Activated CD4-positive, CD25-positive, alpha-beta regulatory T cell (primary cell): ENCODE results near the gene UBXN11.

Experiments
- DNase-seq, 4 experiments: peaks; one replicate each; lab custom pipeline; 2025; lab: John Stamatoyannopoulos, UW

Gene UBXN11

GRCh38 chr1:26268290-26269197 lies 37.9 kb downstream of the UBXN11 start:
- DNase-seq: no peak

- DNase-seq: no peak
Measured at GRCh38 chr1:26265405-26265804, 41.0 kb downstream of the UBXN11 start.

GRCh38 chr1:26263212-26263611 lies 43.2 kb downstream of the UBXN11 start:
- DNase-seq: no peak

- no peak for DNase-seq
Measured at GRCh38 chr1:26259578-26259977, 46.9 kb downstream of the UBXN11 start.

- no peak for DNase-seq
Measured at GRCh38 chr1:26259005-26259404, 47.4 kb downstream of the UBXN11 start.

GRCh38 chr1:26257222-26257621 lies 49.2 kb downstream of the UBXN11 start:
- no peak for DNase-seq

GRCh38 chr1:26254404-26254803 lies 52.0 kb downstream of the UBXN11 start:
- no peak for DNase-seq

GRCh38 chr1:26252718-26253117 lies 53.7 kb downstream of the UBXN11 start:
- no peak for DNase-seq

- no peak for DNase-seq
Measured at GRCh38 chr1:26239936-26240335, 66.5 kb downstream of the UBXN11 start.

GRCh38 chr1:26237230-26237966 lies 69.0 kb downstream of the UBXN11 start:
- no peak for DNase-seq

- DNase-seq: no peak
Measured at GRCh38 chr1:26234644-26235370, 71.6 kb downstream of the UBXN11 start.

GRCh38 chr1:26233903-26234643 lies 72.4 kb downstream of the UBXN11 start, which contains the start of gene CEP85:
TSS of gene CEP85 (plus strand) at chr1:26234200. CDS start at chr1:26239784, 5,584 bp downstream.
- DNase-seq: peak; percentile 96 to 97 (median 96)
